ENCODE data around the gene RAD51D.
A peak's percentile ranks its signal among the peaks of the same experiment; 100 is the strongest.
"Not testable (repeated sequence)": the region's sequence is repeated elsewhere in the genome, so short reads cannot be mapped to it uniquely, and the experiment has no call there.

The RAD51D gene

GRCh38 chr17:35141681-35142466 lies 22.2 kb upstream of the RAD51D start, which contains the start of gene NLE1:
Gene NLE1 (minus strand): TSS chr17:35142303. CDS start chr17:35142275, 28 bp downstream.
- peak; percentile 75 for DNase-seq (ENCODE audit: low spot score)

GRCh38 chr17:35138218-35138617 lies 18.6 kb upstream of the RAD51D start:
- no peak for DNase-seq (ENCODE audit: low spot score)

- DNase-seq (ENCODE audit: low spot score): no peak
Observed at GRCh38 chr17:35135322-35135721, 15.7 kb upstream of the RAD51D start.

GRCh38 chr17:35132816-35133550 lies 13.3 kb upstream of the RAD51D start:
- DNase-seq (ENCODE audit: low spot score): no peak

- DNase-seq (ENCODE audit: low spot score): no peak
Observed at GRCh38 chr17:35132099-35132498, 12.4 kb upstream of the RAD51D start.

GRCh38 chr17:35130392-35130791 lies 10.7 kb upstream of the RAD51D start:
- no peak for DNase-seq (ENCODE audit: low spot score)

- DNase-seq (ENCODE audit: low spot score): no peak
Observed at GRCh38 chr17:35129973-35130351, 10.3 kb upstream of the RAD51D start.

- no peak for DNase-seq (ENCODE audit: low spot score)
Observed at GRCh38 chr17:35129154-35129972, 9.7 kb upstream of the RAD51D start.

GRCh38 chr17:35127751-35128514 lies 8.3 kb upstream of the RAD51D start:
- DNase-seq (ENCODE audit: low spot score): no peak

- no peak for DNase-seq (ENCODE audit: low spot score)
Observed at GRCh38 chr17:35121315-35121714, 1.7 kb upstream of the RAD51D start, which contains the start of gene FNDC8. Gene FNDC8 (plus strand): TSS chr17:35121615. CDS start chr17:35121694, 79 bp downstream.

GRCh38 chr17:35117984-35118383 lies 1.7 kb downstream of the RAD51D start:
- DNase-seq (ENCODE audit: low spot score): peak; percentile 27

GRCh38 chr17:35116845-35117244 lies 2.8 kb downstream of the RAD51D start:
- DNase-seq (ENCODE audit: low spot score): no peak

GRCh38 chr17:35110791-35111190 lies 8.9 kb downstream of the RAD51D start:
- not testable (repeated sequence) for DNase-seq (ENCODE audit: low spot score)

GRCh38 chr17:35104844-35105450 lies 14.7 kb downstream of the RAD51D start:
- no peak for DNase-seq (ENCODE audit: low spot score)

GRCh38 chr17:35103271-35103670 lies 16.4 kb downstream of the RAD51D start:
- no peak for DNase-seq (ENCODE audit: low spot score)

- DNase-seq (ENCODE audit: low spot score): no peak
Observed at GRCh38 chr17:35101725-35102124, 17.9 kb downstream of the RAD51D start.

- DNase-seq (ENCODE audit: low spot score): no peak
Observed at GRCh38 chr17:35101036-35101435, 18.6 kb downstream of the RAD51D start.

GRCh38 chr17:35099908-35100307 lies 19.8 kb downstream of the RAD51D start:
- no peak for DNase-seq (ENCODE audit: low spot score)

- DNase-seq (ENCODE audit: low spot score): no peak
Observed at GRCh38 chr17:35097776-35098175, 21.9 kb downstream of the RAD51D start.

GRCh38 chr17:35095741-35096140 lies 23.9 kb downstream of the RAD51D start:
- no peak for DNase-seq (ENCODE audit: low spot score)

- DNase-seq (ENCODE audit: low spot score): no peak
Observed at GRCh38 chr17:35094902-35095301, 24.8 kb downstream of the RAD51D start.
